H9 (cell line): ENCODE results near the gene NGRN. TPM values are rescaled to one million over a fixed set of nuclear protein-coding genes. Genes with fewer than 3 reads are reported as not detected.

ENCODE experiments used
- DNase-seq: peaks from one replicate; pipeline ENCODE4 v3.0.0-alpha.2; 2017
- H2AFZ ChIP-seq: one replicate; pipeline ENCODE4 v1.6.1; 2013; ENCODE audit warnings: mild to moderate bottlenecking, low read length, control low read depth, moderate library complexity
- H2AK5ac ChIP-seq: 2 replicates; pipeline ENCODE4 v1.6.1; 2013; ENCODE audit warnings: low read length, control low read depth, mixed read lengths; ENCODE audit not compliant: insufficient read length
- H2BK120ac ChIP-seq: one replicate; pipeline ENCODE4 v1.6.1; 2013; ENCODE audit warnings: low read depth, mild to moderate bottlenecking, low read length, control low read depth, inconsistent platforms; ENCODE audit not compliant: poor library complexity, severe bottlenecking
- H2BK12ac ChIP-seq: 2 replicates; pipeline ENCODE4 v1.6.1; 2013; ENCODE audit warnings: low read length, control low read depth, mixed read lengths, low read depth; ENCODE audit not compliant: insufficient read length
- H2BK15ac ChIP-seq: 2 replicates; pipeline ENCODE4 v1.6.1; 2013; ENCODE audit warnings: low read depth, low read length, control low read depth
- H2BK20ac ChIP-seq: one replicate; pipeline ENCODE4 v1.6.1; 2013; ENCODE audit warnings: low read depth, mild to moderate bottlenecking, low read length, control low read depth, inconsistent platforms; ENCODE audit not compliant: poor library complexity, severe bottlenecking
- H2BK5ac ChIP-seq: 2 replicates; pipeline ENCODE4 v1.6.1; 2013; ENCODE audit warnings: low read length, control low read depth, mixed read lengths; ENCODE audit not compliant: insufficient read length
- H3K14ac ChIP-seq: 2 replicates; pipeline ENCODE4 v1.6.1; 2013; ENCODE audit warnings: low read length, control low read depth; ENCODE audit not compliant: insufficient read depth
- H3K18ac ChIP-seq: 2 replicates; pipeline ENCODE4 v1.6.1; 2013; ENCODE audit warnings: low read depth, mild to moderate bottlenecking, mixed read lengths, low read length, control low read depth; ENCODE audit not compliant: insufficient read length
- H3K23ac ChIP-seq: 2 replicates; pipeline ENCODE4 v1.6.1; 2013; ENCODE audit warnings: low read length, control low read depth, mixed read lengths, low read depth; ENCODE audit not compliant: insufficient read length
- H3K23me2 ChIP-seq: 2 replicates; pipeline ENCODE4 v1.6.1; 2013; ENCODE audit warnings: low read depth, mild to moderate bottlenecking, mixed read lengths, low read length, control low read depth; ENCODE audit not compliant: insufficient read length, poor library complexity, severe bottlenecking
- H3K27ac ChIP-seq: 2 replicates; pipeline ENCODE4 v1.5.1; 2013; ENCODE audit warnings: low read length, control low read depth, mixed read lengths, low read depth; ENCODE audit not compliant: insufficient read length
- H3K27me3 ChIP-seq: 2 replicates; pipeline ENCODE4 v1.6.1; 2013; ENCODE audit warnings: low read length, control low read depth, inconsistent platforms; ENCODE audit not compliant: insufficient read depth
- H3K4ac ChIP-seq: 2 replicates; pipeline ENCODE4 v1.6.1; 2013; ENCODE audit warnings: low read depth, mild to moderate bottlenecking, control low read depth, inconsistent platforms, low read length, moderate library complexity
- H3K4me1 ChIP-seq: 2 replicates; pipeline ENCODE4 v1.6.1; 2013; ENCODE audit warnings: low read length, control low read depth, inconsistent platforms; ENCODE audit not compliant: insufficient read depth
- H3K4me2 ChIP-seq: 2 replicates; pipeline ENCODE4 v1.6.1; 2013; ENCODE audit warnings: low read length, control low read depth, mixed read lengths; ENCODE audit not compliant: insufficient read length, insufficient read depth
- H3K56ac ChIP-seq: 2 replicates; pipeline ENCODE4 v1.6.1; 2013; ENCODE audit warnings: low read depth, mild to moderate bottlenecking, mixed read lengths, low read length, control low read depth; ENCODE audit not compliant: insufficient read length
- H3K79me1 ChIP-seq: 2 replicates; pipeline ENCODE4 v1.6.1; 2013; ENCODE audit warnings: low read depth, mild to moderate bottlenecking, moderate library complexity, low read length, control low read depth, inconsistent platforms; ENCODE audit not compliant: insufficient read depth, poor library complexity, severe bottlenecking
- H3K79me2 ChIP-seq: 2 replicates; pipeline ENCODE4 v1.6.1; 2013; ENCODE audit warnings: low read length, control low read depth, inconsistent platforms; ENCODE audit not compliant: insufficient read depth
- H3K9ac ChIP-seq: 2 replicates; pipeline ENCODE4 v1.6.1; 2013; ENCODE audit warnings: low read length, control low read depth, mixed read lengths; ENCODE audit not compliant: insufficient read length; ENCODE audit errors: extremely low read depth
- H3K9me3 ChIP-seq: one replicate; pipeline ENCODE4 v1.6.1; 2013; ENCODE audit warnings: low read depth, low read length, inconsistent platforms; ENCODE audit not compliant: control insufficient read depth
- H3T11ph ChIP-seq: one replicate; pipeline ENCODE4 v1.6.1; 2013; ENCODE audit warnings: mild to moderate bottlenecking, low read length, control low read depth, inconsistent platforms
- H4K20me1 ChIP-seq: one replicate; pipeline ENCODE4 v1.6.1; 2013; ENCODE audit not compliant: control insufficient read depth, insufficient read length, insufficient read depth
- H4K5ac ChIP-seq: 2 replicates; pipeline ENCODE4 v1.6.1; 2013; ENCODE audit warnings: low read depth, mild to moderate bottlenecking, mixed read lengths, low read length, control low read depth; ENCODE audit not compliant: insufficient read length
- H4K8ac ChIP-seq: replicated peaks from 2 replicates; pipeline ENCODE4 v1.6.1; 2013; ENCODE audit warnings: low read length, control low read depth, mixed read lengths, low read depth; ENCODE audit not compliant: insufficient read length
- H4K91ac ChIP-seq: 2 replicates; pipeline ENCODE4 v1.6.1; 2013; ENCODE audit warnings: low read depth, mild to moderate bottlenecking, moderate library complexity, mixed read lengths, low read length, control low read depth; ENCODE audit not compliant: insufficient read length
- H3K27ac Mint-ChIP-seq, 3 experiments: 2 replicates in 2 of 3; 3 replicates in 1 of 3; pipeline ENCODE4 v1.8.0; 2020 to 2021; ENCODE audit warnings: mixed read lengths in 3 of 3, mild to moderate bottlenecking in 1 of 3, moderate library complexity in 1 of 3
- H3K27me3 Mint-ChIP-seq: 2 replicates; pipeline ENCODE4 v1.8.0; 2021; ENCODE audit warnings: low read depth, mild to moderate bottlenecking, moderate library complexity, mixed read lengths
- H3K36me3 Mint-ChIP-seq, 3 experiments: 2 replicates in 2 of 3; 3 replicates in 1 of 3; pipeline ENCODE4 v1.8.0; 2020 to 2021; ENCODE audit warnings: low read depth in 3 of 3, mixed read lengths in 3 of 3; ENCODE audit not compliant: insufficient read depth in 1 of 3
- H3K4me1 Mint-ChIP-seq, 2 experiments: 2 replicates each; pipeline ENCODE4 v1.8.0; 2020; ENCODE audit warnings: mixed read lengths in 2 of 2
- H3K4me3 Mint-ChIP-seq, 2 experiments: 2 replicates in 1 of 2; 3 replicates in 1 of 2; pipeline ENCODE4 v1.8.0; 2020 to 2021; ENCODE audit warnings: mild to moderate bottlenecking in 2 of 2, mixed read lengths in 2 of 2, moderate library complexity in 1 of 2
- H3K9me3 Mint-ChIP-seq, 2 experiments: 2 replicates in 1 of 2; 3 replicates in 1 of 2; pipeline ENCODE4 v1.8.0; 2020; ENCODE audit warnings: mild to moderate bottlenecking in 2 of 2, mixed read lengths in 2 of 2, moderate library complexity in 1 of 2
- WGBS: extraction: QIAGEN DNeasy Blood & Tissue Kit; methylation state at CpG from one replicate; pipeline ENCODE4 v1.1.7; 2013; ENCODE audit warnings: missing lambda C conversion rate, low lambda C conversion rate, mixed read lengths; ENCODE audit not compliant: insufficient read length; ENCODE audit errors: extremely low coverage; 5-methylcytosine and 5-hydroxymethylcytosine counted together
- total RNA-seq: library from RNA; stranded (reverse); gene quantifications from 2 replicates; pipeline ENCODE4 v1.2.1, GENCODE V29; 2021
- TF ChIP-seq, protein P1 (sequence below): fragments of 200-600 bp; sonication (generic); conservative IDR thresholded peaks from 3 replicates; pipeline ENCODE4 v1.8.0; 2021; ENCODE audit warnings: antibody characterized with exemption, mild to moderate bottlenecking

NGRN gene
- total RNA-seq, 1 experiment from 2014 or later: 79.2 TPM

GRCh38 chr15:90223441-90224165 is 41.9 kb upstream of the NGRN start:
- no peaks in the 10 kb centered on the region for H3K79me2 ChIP-seq
- no peak overlapping the region for H3K56ac ChIP-seq
- Mint-ChIP-seq H3K9me3 (no peaks in the 10 kb centered on the region), H3K4me1 (peaks cover 4 to 8% of the 10 kb centered on the region in 2 experiments; a peak in 3 of 4 replicates), H3K27ac (no peak overlapping the region), H3K36me3 (peaks cover 19 to 50% (median 44%) of the 10 kb centered on the region in 3 experiments; a peak in 6 of 7 replicates), H3K4me3 (no peak overlapping the region), H3K27me3 (no peaks in the 10 kb centered on the region)
- no peak overlapping the region for H3K14ac ChIP-seq
- H3K27ac ChIP-seq: no peak overlapping the region
- H2BK12ac ChIP-seq: no peak overlapping the region
- no peak overlapping the region for H2BK120ac ChIP-seq
- H3T11ph ChIP-seq: no peak overlapping the region
- H3K79me1 ChIP-seq: no peaks in the 10 kb centered on the region
- H2BK5ac ChIP-seq: no peak overlapping the region
- TF ChIP-seq, protein P1, sequence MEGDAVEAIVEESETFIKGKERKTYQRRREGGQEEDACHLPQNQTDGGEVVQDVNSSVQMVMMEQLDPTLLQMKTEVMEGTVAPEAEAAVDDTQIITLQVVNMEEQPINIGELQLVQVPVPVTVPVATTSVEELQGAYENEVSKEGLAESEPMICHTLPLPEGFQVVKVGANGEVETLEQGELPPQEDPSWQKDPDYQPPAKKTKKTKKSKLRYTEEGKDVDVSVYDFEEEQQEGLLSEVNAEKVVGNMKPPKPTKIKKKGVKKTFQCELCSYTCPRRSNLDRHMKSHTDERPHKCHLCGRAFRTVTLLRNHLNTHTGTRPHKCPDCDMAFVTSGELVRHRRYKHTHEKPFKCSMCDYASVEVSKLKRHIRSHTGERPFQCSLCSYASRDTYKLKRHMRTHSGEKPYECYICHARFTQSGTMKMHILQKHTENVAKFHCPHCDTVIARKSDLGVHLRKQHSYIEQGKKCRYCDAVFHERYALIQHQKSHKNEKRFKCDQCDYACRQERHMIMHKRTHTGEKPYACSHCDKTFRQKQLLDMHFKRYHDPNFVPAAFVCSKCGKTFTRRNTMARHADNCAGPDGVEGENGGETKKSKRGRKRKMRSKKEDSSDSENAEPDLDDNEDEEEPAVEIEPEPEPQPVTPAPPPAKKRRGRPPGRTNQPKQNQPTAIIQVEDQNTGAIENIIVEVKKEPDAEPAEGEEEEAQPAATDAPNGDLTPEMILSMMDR: no peak
- H4K8ac ChIP-seq: no peak overlapping the region
- H3K4ac ChIP-seq: no peak overlapping the region
- no CpG with 5 or more reads among the region's 22 CpGs for WGBS
- no peak overlapping the region for H3K9ac ChIP-seq
- no peak overlapping the region for H3K4me2 ChIP-seq
- H4K20me1 ChIP-seq: no peaks in the 10 kb centered on the region
- H2AK5ac ChIP-seq: no peak overlapping the region
- H2BK15ac ChIP-seq: no peak overlapping the region
- no peak overlapping the region for H2BK20ac ChIP-seq
- DNase-seq: no peak
- H3K23ac ChIP-seq: no peak overlapping the region
- H3K9me3 ChIP-seq: no peaks in the 10 kb centered on the region
- no peaks in the 10 kb centered on the region for H3K23me2 ChIP-seq
- H4K5ac ChIP-seq: no peak overlapping the region
- no peak overlapping the region for H4K91ac ChIP-seq
- no peak overlapping the region for H2AFZ ChIP-seq
- H3K27me3 ChIP-seq: no peaks in the 10 kb centered on the region
- H3K4me1 ChIP-seq: no peaks in the 10 kb centered on the region
- no peak overlapping the region for H3K18ac ChIP-seq
